Midbrain (tissue), 1 donor: ENCODE measurements around the gene WNT5B.

Source experiments
- DNase-seq: peaks from one replicate; lab custom pipeline; 2025; lab: John Stamatoyannopoulos, UW

Gene WNT5B

DNA sequence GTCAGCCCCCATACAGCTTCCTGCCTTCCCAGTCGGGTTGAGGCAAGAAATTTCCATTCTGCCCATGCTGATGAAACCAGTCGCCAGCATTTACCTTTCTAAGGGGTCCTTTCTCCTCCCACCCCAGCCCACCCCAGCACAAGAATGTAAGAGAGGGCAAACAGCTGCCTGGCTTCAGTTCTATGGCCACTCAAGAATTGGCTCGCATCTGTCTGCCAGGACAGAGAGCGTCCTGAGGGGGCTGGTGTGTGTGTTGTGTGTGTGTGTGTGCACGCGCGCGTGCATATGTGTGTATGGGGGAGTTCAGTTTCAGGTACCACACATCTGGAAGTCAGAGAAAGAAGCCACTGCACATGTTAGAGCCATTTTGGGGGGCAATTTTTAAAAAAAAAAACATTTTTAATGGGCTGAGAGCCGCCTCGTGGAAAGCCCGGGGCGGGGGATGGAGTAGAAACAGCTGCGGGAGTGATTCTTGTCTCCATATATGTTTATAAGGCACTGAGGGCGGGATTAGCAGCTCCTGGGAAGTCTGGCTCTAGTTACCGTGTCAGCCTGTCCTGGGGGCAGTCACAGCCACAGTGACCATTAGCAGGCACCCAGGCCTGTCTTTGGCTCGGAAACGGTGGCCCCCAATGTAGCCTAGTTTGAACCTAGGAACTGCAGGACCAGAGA is at the start of gene WNT5B:
WNT5B (plus strand) TSS at position 566 of the 672 bp plus-strand sequence. CDS start 2,124 bp downstream, outside the sequence.
- DNase-seq: no peak

- DNase-seq: no peak
Measured at GRCh38 chr12:1579651-1580435, 49.2 kb upstream of the WNT5B start.

- DNase-seq: no peak
Measured at GRCh38 chr12:1580526-1580925, 48.5 kb upstream of the WNT5B start.

- DNase-seq: no peak
Measured at GRCh38 chr12:1581973-1582708, 46.9 kb upstream of the WNT5B start.

DNA sequence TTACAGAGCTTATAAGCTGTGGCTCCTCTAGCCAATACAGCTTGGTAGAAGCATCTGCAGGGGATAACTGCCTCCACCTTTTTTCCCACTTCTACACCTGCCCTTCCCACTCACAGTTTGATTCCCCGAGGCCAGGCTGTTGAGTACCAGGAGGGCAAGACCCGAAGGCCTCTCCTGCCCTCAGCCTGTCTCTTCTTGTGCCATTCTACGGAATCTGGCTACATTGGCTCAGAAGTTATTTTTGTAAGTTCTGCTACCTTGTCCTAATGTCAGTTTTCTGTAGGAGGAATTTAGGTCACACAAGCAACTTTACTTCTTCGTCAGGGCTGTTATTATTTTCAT is 46.4 kb upstream of the WNT5B start:
- DNase-seq: no peak

DNA sequence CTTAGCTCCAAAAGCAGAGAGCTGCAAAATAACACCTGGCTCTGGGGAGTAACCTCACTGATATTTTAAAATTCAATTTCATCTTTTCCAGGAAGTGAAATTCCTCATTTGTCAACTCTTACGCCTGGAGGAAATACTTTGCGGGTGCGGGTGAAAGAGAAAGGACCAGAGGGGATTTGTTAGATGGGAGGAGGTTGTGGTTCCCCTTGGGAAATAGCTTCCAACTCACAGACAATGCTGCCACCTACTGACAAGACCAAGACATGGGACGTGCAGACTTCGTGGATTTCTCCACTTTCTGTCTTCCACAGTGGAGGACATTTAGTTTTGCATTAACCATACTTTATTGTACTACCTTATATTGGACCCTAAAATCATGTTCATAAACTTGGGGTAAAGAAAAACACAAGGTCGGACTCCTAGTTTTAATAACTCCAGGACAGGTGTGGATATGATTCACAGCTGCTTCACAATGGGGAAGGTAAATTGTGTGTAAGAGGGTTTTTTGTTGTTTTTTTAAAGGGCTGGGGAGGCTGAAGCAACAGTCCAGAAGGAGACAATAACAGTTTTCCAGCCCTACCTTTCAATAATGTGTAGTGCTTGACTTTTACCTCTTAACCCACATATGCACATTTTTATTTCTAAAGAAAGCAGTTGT is 45.5 kb upstream of the WNT5B start:
- DNase-seq: peak; percentile 85

GRCh38 chr12:1584326-1584725 is 44.7 kb upstream of the WNT5B start:
- no peak for DNase-seq

DNA sequence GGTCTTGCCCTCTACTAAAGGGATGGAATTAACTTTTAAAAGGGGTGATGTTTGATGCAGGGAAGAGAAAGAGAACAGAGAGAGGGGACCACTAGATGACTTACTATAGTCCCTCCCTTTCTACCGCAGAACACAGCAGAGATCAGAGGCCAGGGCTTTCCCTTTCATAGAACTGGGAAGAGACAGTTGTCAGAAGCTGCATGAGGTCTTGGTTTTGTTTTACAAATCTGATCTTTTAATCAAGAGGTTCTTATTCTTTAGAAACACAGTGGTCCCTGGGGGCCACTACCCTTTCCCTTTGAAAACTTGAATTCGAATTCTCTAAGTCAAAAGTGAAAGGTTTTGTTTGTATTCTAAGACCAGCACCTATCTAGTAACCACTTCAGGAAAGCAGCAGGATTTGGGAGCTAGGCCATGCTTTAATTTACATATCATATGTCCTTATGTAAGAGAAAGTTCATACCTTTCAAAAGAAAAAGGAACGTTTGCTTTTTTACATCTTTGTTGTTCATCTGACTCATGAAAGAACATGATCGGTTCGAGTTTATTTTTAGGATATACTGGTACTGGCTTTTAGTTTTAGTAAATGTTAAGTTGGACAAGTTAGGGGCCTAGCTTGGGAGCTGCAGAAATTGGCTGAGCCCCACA is 41.0 kb upstream of the WNT5B start:
- DNase-seq: no peak

- no peak for DNase-seq
Measured at GRCh38 chr12:1588575-1588947, 40.5 kb upstream of the WNT5B start.

- DNase-seq: peak; percentile 59
Measured at GRCh38 chr12:1590221-1590979, 38.6 kb upstream of the WNT5B start.

GRCh38 chr12:1591034-1591433 is 38.0 kb upstream of the WNT5B start:
- no peak for DNase-seq

GRCh38 chr12:1591543-1591942 is 37.5 kb upstream of the WNT5B start:
- DNase-seq: no peak

DNA sequence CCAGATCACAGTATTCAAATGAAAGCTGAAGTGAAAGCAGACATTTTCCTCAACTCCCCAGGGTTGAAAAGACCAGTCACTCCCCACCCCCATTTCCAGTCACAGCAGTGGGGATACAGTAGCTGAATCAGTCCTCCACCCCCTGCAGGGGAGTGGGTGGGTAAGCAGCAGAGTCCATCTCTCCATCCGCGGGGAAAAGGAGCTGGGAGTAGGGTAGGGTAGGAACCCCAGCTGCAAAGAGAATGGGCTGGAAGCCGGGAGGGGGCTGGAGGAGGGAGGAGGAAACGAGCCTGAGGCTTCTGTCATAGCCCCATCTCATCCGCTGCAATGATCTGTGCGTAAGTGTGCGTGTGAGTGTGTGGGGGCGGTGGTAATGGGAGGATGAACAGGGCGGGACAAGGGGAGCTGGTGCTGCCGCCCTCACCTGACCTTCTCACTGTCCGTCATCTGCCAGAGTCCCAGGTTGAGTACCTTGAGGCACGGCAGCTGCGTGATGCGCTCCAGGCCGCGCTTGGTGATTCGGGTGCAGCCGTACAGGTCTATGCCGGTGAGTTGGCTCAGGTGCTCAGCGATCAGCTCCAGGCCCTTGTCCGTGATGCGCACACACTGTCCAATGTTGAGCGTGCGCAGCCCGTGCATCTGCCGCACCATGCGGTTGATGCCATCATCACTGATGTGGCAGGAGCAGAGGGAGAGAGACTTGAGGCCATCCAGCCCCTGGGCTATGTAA is 36.4 kb upstream of the WNT5B start:
- peak; percentile 35 for DNase-seq

- DNase-seq: peak; percentile 36
Measured at GRCh38 chr12:1593174-1594005, 35.6 kb upstream of the WNT5B start.

- no peak for DNase-seq
Measured at GRCh38 chr12:1594006-1594260, 35.1 kb upstream of the WNT5B start.

DNA sequence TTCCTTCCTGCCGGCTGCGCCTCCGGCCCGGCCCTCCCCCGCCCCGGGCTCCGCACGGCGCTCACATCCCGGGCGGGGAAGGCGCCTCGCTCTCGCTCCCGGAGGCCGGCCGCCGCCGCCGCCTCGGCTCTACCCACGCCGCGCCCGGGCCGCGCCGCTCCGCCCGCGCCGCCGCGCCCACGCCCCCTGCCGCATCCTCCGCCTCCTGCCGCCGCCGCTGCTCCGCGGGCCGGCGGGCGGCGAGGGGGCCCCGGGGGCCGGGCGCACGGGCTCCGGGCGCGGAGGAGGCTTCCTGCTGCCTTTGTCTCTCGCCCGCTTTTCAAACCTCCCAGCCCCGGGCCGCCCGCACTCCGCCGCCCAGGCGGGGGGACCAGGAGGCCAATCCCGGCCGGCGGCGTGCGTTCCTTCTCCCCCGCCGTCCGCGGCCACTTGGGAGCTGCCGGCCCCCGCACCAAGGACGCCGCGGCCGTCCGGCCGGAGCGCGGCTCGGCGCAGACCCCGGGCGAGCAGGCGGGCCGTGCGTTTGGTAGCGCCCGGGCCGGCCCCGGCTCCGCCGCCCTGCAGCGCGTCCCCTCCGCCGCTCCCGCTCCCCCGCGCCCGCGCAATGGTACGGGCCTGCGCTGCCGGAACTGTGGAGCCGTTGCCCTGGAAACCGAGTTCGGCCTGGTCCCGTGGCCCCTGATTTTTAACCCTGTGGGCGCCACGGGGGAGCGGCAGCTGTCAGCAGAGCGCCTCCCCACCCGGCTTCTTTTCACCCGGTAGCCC is 34.6 kb upstream of the WNT5B start, which contains the start of gene FBXL14:
FBXL14 (minus strand) TSS at position 321 of the 765 bp plus-strand sequence. CDS start 515 bp downstream, outside the sequence.
- peak; percentile 92 for DNase-seq

DNA sequence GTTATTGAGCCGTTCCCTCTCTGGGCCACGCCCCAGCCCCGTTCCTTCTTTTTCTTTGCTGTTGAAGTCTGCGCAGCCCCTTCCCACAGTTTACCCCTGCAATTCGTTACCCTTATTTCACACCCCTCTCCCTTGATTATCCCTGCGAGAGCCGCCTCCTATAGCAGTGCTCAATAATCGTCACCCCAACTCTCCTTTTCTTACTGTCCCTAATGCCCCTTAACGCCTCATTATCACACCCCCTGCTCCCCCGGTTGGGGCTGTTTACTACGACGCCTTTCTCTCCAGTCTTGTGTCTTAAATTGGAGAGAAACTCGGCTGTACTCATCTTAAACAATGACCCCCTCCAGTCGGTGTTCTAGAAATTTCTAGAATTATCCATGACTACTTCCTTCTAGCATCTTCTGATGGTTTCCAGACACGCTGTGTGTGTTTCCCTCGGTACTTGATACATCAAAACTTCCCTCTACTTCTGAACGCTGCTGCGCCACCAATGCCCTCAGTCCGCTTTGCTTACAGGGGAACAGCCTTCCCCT is 33.9 kb upstream of the WNT5B start:
- peak; percentile 71 for DNase-seq

- no peak for DNase-seq
Measured at GRCh38 chr12:1595690-1596347, 33.2 kb upstream of the WNT5B start.
